C1 segment of cervical spinal cord (tissue), 14 donors: ENCODE measurements around the gene DNAJC30.
"Not testable (repeated sequence)": the region's sequence is repeated elsewhere in the genome, so short reads cannot be mapped to it uniquely, and the experiment has no call there.

Experiments used
- DNase-seq, 14 donors: peaks; one replicate each; lab custom pipeline; 2025; lab: John Stamatoyannopoulos, UW

DNAJC30 gene

GRCh38 chr7:73683788-73684693 is 788 bp upstream of the DNAJC30 start:
- DNase-seq, result no peak

GRCh38 chr7:73682745-73683055 is 553 bp downstream of the DNAJC30 start:
- no peak for DNase-seq

GRCh38 chr7:73681031-73681430 is 2.2 kb downstream of the DNAJC30 start:
- no peak for DNase-seq

- DNase-seq, result no peak
Observed at GRCh38 chr7:73680501-73680900, 2.8 kb downstream of the DNAJC30 start.

- DNase-seq, result no peak
Observed at GRCh38 chr7:73679709-73680108, 3.5 kb downstream of the DNAJC30 start.

GRCh38 chr7:73678862-73679261 is 4.4 kb downstream of the DNAJC30 start:
- DNase-seq, result no peak

GRCh38 chr7:73676062-73676461 is 7.2 kb downstream of the DNAJC30 start:
- DNase-seq, result not testable (repeated sequence)

- no peak for DNase-seq
Observed at GRCh38 chr7:73674468-73675124, 8.7 kb downstream of the DNAJC30 start.

GRCh38 chr7:73671857-73672445 is 11.3 kb downstream of the DNAJC30 start:
- no peak for DNase-seq

GRCh38 chr7:73671322-73671661 is 12.0 kb downstream of the DNAJC30 start:
- no peak for DNase-seq

- no peak for DNase-seq
Observed at GRCh38 chr7:73669858-73670385, 13.3 kb downstream of the DNAJC30 start.

- no peak for DNase-seq
Observed at GRCh38 chr7:73669288-73669701, 14.0 kb downstream of the DNAJC30 start.

GRCh38 chr7:73668886-73669230 is 14.4 kb downstream of the DNAJC30 start:
- DNase-seq, result no peak

- peak in 2 of 14 donors; percentile 26 to 31 for DNase-seq
Observed at GRCh38 chr7:73668103-73668885, 15.0 kb downstream of the DNAJC30 start.

- DNase-seq, result peak; percentile 27 to 90 (median 65)
Observed at GRCh38 chr7:73667344-73668102, 15.7 kb downstream of the DNAJC30 start, which contains the start of gene VPS37D. Gene VPS37D (plus strand): TSS chr7:73667831. CDS start chr7:73667959, 128 bp downstream.

- DNase-seq, result no peak
Observed at GRCh38 chr7:73663033-73663432, 20.2 kb downstream of the DNAJC30 start.

GRCh38 chr7:73660594-73660993 is 22.7 kb downstream of the DNAJC30 start:
- not testable (repeated sequence) for DNase-seq

- DNase-seq, result no peak
Observed at GRCh38 chr7:73659983-73660382, 23.3 kb downstream of the DNAJC30 start.

- not testable (repeated sequence) for DNase-seq
Observed at GRCh38 chr7:73655309-73655708, 27.9 kb downstream of the DNAJC30 start.

GRCh38 chr7:73652541-73652949 is 30.7 kb downstream of the DNAJC30 start:
- no peak for DNase-seq

- no peak for DNase-seq
Observed at GRCh38 chr7:73650524-73650923, 32.7 kb downstream of the DNAJC30 start.
